GM21515 (cell line): ENCODE data around the gene ASB5.
"Not testable (repeated sequence)": the region's sequence is repeated elsewhere in the genome, so short reads cannot be mapped to it uniquely, and the experiment has no call there.

Source experiments
- ATAC-seq: cut with Tn5 transposase; IDR thresholded peaks from one replicate; pipeline ENCODE4 v1.9.1; 2021; ENCODE audit not compliant: unreplicated experiment

The ASB5 gene

GRCh38 chr4:176226736-176227135 lies 42.3 kb downstream of the ASB5 start:
- ATAC-seq, result no peak

GRCh38 chr4:176223561-176223960 lies 45.5 kb downstream of the ASB5 start:
- no peak for ATAC-seq

DNA sequence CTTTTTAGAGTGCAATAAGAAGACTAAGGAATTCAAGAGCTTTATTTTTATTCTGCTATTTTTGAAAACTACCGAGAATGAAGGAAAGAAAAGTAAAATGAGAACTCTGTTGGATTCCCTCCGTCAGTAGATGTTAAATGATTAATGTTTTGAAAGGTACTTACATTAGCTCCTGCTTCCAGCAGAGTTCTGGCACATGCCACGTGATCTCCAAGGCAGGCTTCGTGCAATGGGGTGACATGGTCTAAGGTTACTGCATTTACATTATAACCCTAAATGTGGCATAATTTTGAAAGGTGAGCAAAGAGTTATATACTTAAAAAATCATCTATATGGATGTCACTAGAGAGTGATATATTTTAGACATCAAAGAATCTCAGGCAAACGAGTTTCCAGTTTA lies 46.9 kb downstream of the ASB5 start:
- ATAC-seq, result no peak

DNA sequence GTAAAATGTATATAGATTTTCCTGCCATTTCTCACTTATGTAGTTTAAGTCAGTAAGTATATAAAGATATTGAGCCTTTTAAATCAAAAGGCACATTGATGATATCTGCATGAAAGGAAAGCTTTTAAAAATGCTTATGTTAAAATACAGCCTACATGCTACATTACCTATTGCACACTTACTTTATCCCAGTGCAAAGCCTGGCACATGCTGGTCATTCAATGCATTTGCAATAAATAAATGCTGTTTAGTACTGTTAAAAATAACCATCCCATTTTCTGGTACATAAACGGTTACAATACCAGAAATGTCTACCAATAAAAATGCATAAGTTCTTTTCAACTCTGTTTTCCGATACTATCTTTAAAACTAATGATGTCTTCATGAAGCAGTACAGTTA lies 51.5 kb downstream of the ASB5 start:
- ATAC-seq, result no peak

- not testable (repeated sequence) for ATAC-seq
These were observed 56.7 kb downstream of the ASB5 start for GRCh38 chr4:176212351-176212750.

- no peak for ATAC-seq
These were observed 58.3 kb downstream of the ASB5 start for GRCh38 chr4:176210579-176211296.

DNA sequence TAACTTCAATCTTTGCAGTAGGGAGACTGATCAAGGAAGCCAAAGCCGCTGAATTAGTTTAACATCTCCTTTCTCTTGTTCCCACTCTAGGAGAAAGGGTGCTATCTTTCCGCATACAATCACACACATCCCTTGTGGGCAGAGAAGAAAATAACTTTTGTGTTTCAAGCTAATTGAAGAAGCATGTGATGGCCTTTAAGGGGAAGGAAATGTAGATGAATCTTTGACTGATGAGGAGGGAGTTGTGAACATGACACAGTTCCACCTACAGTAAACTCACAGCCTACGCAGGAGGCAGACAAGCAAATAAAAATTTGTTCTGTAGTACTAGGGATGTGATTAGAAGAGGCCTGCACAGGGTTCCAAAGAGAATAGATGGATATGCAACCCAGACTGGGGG lies 58.9 kb downstream of the ASB5 start:
- no peak for ATAC-seq

DNA sequence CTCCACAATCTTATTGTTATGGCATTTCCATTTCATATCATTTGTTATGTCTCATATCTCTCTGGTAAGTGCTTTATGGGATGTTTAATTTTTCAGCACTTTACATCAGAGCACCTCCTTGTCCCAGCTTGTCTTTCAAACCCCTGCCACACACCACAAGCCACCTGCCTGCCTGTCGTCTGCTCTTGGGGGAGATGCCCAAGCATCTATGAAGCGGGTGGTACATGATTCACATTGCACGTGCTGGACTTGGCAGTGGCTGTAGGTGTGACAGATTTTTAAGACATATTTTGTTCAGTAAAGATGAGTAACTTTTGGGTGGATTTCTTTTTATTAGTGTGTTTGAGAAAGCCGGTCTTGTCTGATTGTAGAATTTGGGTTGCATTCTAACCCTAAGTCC lies 59.5 kb downstream of the ASB5 start:
- no peak for ATAC-seq

- ATAC-seq, result no peak
These were observed 61.2 kb downstream of the ASB5 start for GRCh38 chr4:176207839-176208238.

DNA sequence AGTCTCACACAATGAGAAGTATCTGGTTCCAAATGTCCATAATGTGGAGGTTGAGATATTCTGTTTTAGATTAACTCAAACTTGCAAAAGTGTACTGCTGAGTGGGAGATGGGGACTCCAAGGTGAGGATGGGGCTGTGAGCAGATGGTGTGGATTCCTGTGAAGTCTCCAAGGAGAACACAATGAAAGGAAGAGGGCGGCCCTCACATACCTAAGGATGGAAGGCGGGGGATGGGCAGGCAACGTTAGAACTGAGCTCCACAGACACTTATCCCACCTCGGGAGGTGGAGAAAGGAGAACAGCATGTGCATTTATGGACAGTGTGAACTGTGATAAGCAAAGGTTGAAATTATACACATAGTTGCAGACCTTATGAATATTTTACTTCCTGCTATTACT lies 63.7 kb downstream of the ASB5 start:
- ATAC-seq, result no peak

DNA sequence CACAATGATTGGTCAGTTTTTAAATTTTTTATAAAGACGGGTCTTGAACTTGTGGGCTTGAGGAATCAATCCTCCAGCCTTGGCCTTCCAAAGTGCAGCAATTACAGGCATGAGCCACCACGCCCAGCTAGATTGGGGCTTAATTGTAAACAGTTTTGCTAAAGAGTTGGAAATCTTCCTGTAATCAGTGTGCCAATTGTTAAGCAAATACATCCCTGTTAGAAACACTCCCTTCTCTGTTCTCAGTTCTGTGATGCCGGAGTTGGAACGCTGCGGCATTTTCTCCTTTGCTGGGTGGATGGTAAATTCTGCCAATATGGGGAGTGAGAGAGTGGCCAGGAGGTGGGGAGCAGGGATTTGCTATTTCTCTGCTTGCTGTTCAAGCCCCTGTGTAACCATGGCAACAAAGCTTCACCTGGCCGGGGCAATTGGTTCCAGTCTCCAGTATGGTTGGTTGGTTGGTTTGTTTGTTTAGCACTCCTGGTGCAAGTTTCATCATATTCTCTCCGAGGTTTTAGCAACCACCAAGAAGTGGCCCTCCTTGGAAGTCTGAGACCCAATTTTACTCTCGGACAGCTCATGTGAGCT lies 70.6 kb downstream of the ASB5 start:
- ATAC-seq, result no peak

DNA sequence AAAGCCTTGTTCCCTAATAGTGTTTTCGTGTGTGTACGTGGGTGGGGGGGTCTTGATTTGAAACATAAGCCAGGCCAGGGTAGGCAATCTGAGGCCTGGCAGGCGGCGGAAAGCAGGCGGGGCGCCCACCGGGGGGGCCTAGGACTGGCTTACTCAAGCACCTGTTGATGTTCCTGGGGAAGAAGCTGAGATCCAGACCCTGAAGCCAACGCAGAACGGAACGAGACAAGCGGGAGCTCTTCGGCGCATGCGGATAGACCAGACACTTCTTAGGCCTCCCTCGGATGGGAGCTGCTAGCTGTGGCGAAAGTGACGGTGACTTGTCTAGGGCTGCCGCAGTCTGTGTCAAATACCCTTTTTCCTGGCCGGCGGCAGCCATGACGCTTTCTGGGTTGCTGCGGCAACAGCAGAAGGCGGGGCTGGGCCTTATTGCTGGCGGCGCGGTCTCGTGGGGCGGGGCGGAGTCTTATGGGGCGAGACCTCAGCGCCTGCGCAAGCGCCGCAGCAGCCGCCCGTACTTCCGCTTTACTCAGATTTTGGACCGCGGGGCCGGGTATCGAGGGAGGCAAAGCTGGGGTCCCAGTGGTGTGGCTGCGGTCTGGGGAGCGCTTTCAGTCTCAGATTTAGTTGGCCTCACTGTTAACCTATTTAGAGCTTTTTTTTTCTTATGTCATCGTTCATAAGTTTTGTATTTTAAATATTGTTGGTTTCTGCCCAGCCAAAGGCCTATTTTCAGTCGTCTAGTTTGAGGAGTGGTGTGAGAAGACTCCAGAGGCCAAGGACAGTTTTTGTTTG lies 73.6 kb downstream of the ASB5 start, which contains the start of gene SPATA4:
Gene SPATA4 (minus strand): TSS at position 402 of the 795 bp plus-strand sequence. CDS start 23 bp downstream, at position 379.
- peak; percentile 99 for ATAC-seq

GRCh38 chr4:176193938-176194337 lies 75.1 kb downstream of the ASB5 start:
- no peak for ATAC-seq

DNA sequence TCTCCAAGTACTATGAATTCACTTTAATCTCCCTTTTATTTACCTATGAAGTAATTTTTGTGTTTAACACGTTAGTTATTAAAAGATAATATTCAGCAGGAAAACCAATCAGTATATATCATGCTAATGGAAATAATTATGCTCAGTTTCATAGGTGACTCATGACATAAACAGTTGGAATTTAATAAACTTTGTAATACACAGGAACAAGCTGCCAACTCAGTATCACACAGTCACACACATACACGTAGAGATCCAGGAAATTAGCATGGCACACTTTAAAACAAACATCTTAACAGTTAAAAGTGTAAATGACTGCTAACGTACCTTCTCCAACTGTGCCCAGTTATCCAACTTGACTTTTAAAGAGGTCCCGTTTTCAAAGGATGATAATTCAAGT lies 75.9 kb downstream of the ASB5 start:
- no peak for ATAC-seq

DNA sequence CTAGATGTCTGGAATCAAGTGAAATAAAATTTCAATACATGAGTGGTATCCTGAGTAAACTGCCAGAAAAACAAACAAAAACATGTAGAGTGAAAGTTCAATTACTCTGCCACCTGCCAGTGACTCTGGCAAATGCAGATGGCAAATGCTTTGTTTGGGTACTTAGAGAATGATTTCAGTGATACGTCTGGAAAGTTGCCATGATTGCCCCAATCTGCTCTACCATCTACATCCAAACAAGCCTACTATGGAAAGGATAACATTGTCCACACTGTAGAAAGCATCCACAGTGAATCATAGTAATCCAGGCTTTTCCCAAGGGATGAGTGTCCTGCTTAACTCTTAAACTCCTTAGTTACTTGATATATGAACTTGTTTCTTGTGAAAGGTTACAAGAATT lies 77.0 kb downstream of the ASB5 start:
- ATAC-seq, result no peak

GRCh38 chr4:176189891-176190795 lies 78.9 kb downstream of the ASB5 start:
- no peak for ATAC-seq

DNA sequence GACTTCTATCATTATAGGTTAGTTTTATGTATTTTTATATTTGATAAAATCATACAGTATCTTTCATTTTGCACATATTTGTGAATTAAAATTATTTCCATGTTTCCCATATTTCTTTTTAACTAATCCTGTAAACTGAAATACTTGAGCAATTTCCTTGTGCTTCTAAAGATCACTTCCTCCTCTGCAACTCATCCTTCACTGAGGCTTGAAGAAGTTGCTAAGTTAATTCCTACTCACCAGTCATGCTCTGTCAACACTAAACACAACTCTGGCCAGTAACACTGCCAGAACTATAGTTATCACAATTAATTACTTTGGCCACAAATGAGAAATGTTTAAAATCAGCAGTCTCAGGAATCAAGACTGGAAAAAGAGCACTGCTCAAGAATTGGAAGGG lies 80.4 kb downstream of the ASB5 start:
- ATAC-seq, result no peak

DNA sequence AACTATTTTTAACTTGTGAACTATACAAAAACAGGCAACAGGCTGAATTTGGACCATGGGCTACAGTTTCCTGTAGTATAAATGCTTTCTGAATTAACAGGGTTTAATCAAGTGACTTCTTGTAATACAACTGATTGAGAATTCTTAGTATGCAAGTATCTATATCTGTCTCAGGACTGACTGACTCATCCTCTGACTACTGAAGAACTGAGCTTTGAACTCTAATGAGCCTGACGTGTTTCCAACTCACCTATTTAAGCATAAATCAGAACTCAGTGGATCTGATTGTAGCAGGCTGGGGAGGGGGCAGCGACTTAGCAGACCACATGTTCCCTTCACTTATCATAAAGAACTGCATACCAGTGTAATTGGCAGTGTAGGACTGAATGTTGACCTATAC lies 81.4 kb downstream of the ASB5 start:
- ATAC-seq, result no peak

DNA sequence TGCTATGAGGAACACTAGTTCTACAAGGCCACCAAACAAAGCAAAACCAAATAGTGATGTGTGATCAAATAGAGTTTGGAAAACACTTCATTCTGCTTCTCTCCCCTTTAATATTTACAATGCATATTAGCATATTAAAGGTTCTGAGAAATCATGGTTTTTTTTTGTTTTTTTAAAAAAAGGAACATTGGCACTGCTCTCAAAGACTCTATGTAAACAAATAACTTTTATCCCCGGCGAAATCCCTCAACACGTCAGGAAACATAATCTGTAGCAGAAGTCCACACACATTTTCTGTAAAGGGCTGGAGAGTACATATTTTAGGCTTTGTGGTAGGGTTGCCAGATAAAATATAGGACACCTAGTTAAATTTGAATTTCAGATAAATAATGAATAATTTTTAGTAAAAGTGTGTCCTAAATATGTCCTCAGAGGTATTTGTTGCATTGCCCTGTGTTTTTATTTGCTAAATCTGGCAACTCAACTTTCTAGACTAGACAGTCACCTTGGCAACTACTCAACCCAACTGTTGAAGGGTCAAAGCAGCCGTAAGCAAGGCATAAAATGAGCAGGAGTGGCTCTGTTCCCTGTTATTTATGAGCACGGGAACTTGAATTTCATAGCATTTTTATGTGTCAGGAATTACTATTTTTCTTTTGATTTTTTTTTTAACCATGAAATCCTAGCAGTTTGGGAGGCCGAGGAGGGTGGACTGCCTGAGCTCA lies 82.2 kb downstream of the ASB5 start:
- no peak for ATAC-seq

DNA sequence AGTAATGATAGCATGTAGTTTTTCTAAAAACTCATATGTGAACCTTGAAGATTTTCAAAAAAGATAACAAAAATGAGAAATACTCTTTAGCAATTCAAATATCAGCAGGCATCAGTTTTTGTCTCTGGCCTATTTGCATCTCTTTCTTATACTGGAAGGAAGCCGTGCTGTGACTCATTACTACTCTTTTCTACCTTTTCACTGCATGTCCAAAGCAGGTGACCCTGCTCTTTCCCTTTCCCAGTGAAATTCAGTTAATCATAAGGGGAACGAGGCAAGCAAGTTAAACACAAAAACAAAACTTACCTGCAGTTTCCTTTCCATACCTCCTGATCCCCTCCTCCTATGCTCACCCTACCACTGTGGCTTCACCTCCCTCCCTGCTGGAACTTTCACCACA lies 83.0 kb downstream of the ASB5 start:
- ATAC-seq, result no peak
